PC-3 (cell line): ENCODE measurements around the gene KLF11. TPM values are rescaled to one million over a fixed set of nuclear protein-coding genes. Genes with fewer than 3 reads are reported as not detected.

Experiments
- ATAC-seq: fragments of 200-7000 bp; cut with Tn5 transposase; 2 replicates; pipeline ENCODE4 v1.9.1; 2020; ENCODE audit warnings: mild to moderate bottlenecking, moderate library complexity
- BruUV-seq: library from RNA; stranded (reverse); fragments of 400-500 nt; replicated peaks from 2 replicates; lab custom pipeline; 2021; lab: Mats Ljungman, UMichigan
- CTCF ChIA-PET: fragments of 300-600 bp; sonication (Branson Sonifier 250); formaldehyde crosslinking; loops from one replicate; lab custom pipeline; 2022; ENCODE audit warnings: antibody characterized with exemption; lab: Charles Lee
- POLR2A ChIA-PET: fragments of 300-600 bp; sonication (Branson Sonifier 250); formaldehyde crosslinking; loops from one replicate; lab custom pipeline; 2022; ENCODE audit warnings: antibody characterized with exemption; ENCODE audit not compliant: unreplicated experiment; lab: Charles Lee
- DNase-seq: peaks from one replicate; pipeline ENCODE4 v3.0.0-alpha.2; 2015
- H2AFZ ChIP-seq: fragments of 300-600 bp; sonication (generic); 2 replicates; pipeline ENCODE4 v1.6.0; 2016; ENCODE audit warnings: antibody characterized with exemption, low read length
- H3F3A ChIP-seq: fragments of 300-600 bp; sonication (generic); one replicate; pipeline ENCODE4 v1.6.0; 2017; ENCODE audit warnings: antibody characterized with exemption, low read length, control low read depth, mild to moderate bottlenecking; ENCODE audit not compliant: unreplicated experiment
- H3K27ac ChIP-seq: fragments of 300-600 bp; sonication (generic); 2 replicates; pipeline ENCODE4 v1.5.1; 2016; ENCODE audit warnings: mild to moderate bottlenecking, low read length
- H3K27me3 ChIP-seq: fragments of 300-600 bp; sonication (generic); 2 replicates; pipeline ENCODE4 v1.6.1; 2016; ENCODE audit warnings: low read length, mixed read lengths
- H3K36me3 ChIP-seq: fragments of 300-600 bp; sonication (generic); 2 replicates; pipeline ENCODE4 v1.6.1; 2016; ENCODE audit warnings: low read depth, mixed run types, low read length, mixed read lengths
- H3K4me1 ChIP-seq: fragments of 300-600 bp; sonication (generic); 2 replicates; pipeline ENCODE4 v1.5.1; 2016; ENCODE audit warnings: low read length; ENCODE audit not compliant: insufficient read depth
- H3K4me2 ChIP-seq: fragments of 300-600 bp; sonication (generic); 2 replicates; pipeline ENCODE4 v1.6.0; 2016; ENCODE audit warnings: low read length
- H3K4me3 ChIP-seq: fragments of 300-600 bp; sonication (generic); 2 replicates; pipeline ENCODE4 v1.5.1; 2016; ENCODE audit warnings: mild to moderate bottlenecking, low read length, mixed read lengths
- H3K79me2 ChIP-seq: fragments of 300-600 bp; sonication (generic); 2 replicates; pipeline ENCODE4 v1.6.1; 2017; ENCODE audit warnings: low read length, mixed read lengths
- H3K9ac ChIP-seq: fragments of 300-600 bp; sonication (generic); 2 replicates; pipeline ENCODE4 v1.6.0; 2016; ENCODE audit warnings: mild to moderate bottlenecking, low read length
- H3K9me2 ChIP-seq: fragments of 300-600 bp; sonication (generic); replicated peaks from 2 replicates; pipeline ENCODE4 v1.6.1; 2016; ENCODE audit warnings: mixed run types, low read length, mixed read lengths
- H3K9me3 ChIP-seq: fragments of 300-600 bp; sonication (generic); 2 replicates; pipeline ENCODE4 v1.6.1; 2016; ENCODE audit warnings: low read length, mixed read lengths
- H4K20me1 ChIP-seq: fragments of 300-600 bp; sonication (generic); 2 replicates; pipeline ENCODE4 v1.6.1; 2016; ENCODE audit warnings: low read length, mixed read lengths
- CTCF ChIP-seq: fragments of 300-600 bp; sonication (generic); conservative IDR thresholded peaks from 2 replicates; pipeline ENCODE4 v1.5.1; 2017; ENCODE audit warnings: antibody characterized with exemption, low read depth, mild to moderate bottlenecking, low read length
- EZH2 ChIP-seq: fragments of 300-600 bp; sonication (generic); IDR thresholded peaks from one replicate; pipeline ENCODE4 v1.6.1; 2017; ENCODE audit warnings: antibody characterized with exemption, mild to moderate bottlenecking, low read length; ENCODE audit not compliant: unreplicated experiment
- EZH2phosphoT487 ChIP-seq: fragments of 300-600 bp; sonication (generic); IDR thresholded peaks from 2 replicates; pipeline ENCODE4 v1.6.1; 2018; ENCODE audit warnings: mild to moderate bottlenecking, antibody characterized with exemption, low read length, borderline replicate concordance
- intact Hi-C: fragments of 100-400 bp; cut with micrococcal nuclease; formaldehyde crosslinking; loops from 2 replicates; pipeline ENCODE4 v1.9.0; 2023
- total RNA-seq: library from RNA; depleted of rRNA; stranded (reverse); fragments of >200 nt; gene quantifications from 2 replicates; pipeline ENCODE4 v1.2.3, GENCODE V29; 2014

Gene KLF11
- total RNA-seq, 1 experiment from 2014 or later, result 13.4 TPM

GRCh38 chr2:10054976-10055375 lies 11.6 kb downstream of the KLF11 start:
- Histone ChIP-seq H3K27me3 (no peaks in the 10 kb centered on the region), H3K4me3 (no peak overlapping the region), H3K4me2 (no peak overlapping the region), H3K36me3 (peaks cover 16% of the 10 kb centered on the region), H3K9me3 (no peaks in the 10 kb centered on the region), H4K20me1 (no peaks in the 10 kb centered on the region), H3K9ac (no peak overlapping the region), H3K27ac (no peak overlapping the region), H3K9me2 (no peaks in the 10 kb centered on the region), H3F3A (no peaks in the 10 kb centered on the region), H3K4me1 (no peaks in the 10 kb centered on the region), H3K79me2 (no peaks in the 10 kb centered on the region), H2AFZ (no peak overlapping the region)
- no peak for TF ChIP-seq EZH2phosphoT487
- TF ChIP-seq CTCF, result no peak
- no peak for TF ChIP-seq EZH2
- DNase-seq (no peak), ATAC-seq (no peak)
- intact Hi-C loops, result no loop called here
- ChIA-PET POLR2A (no interaction called here), CTCF (no interaction called here)
- no TSS peak for BruUV-seq

- H3K27me3 ChIP-seq, result no peaks in the 10 kb centered on the region
- H3K9ac ChIP-seq, result no peak overlapping the region
- no peak overlapping the region for H3K4me3 ChIP-seq
- BruUV-seq, result no TSS peak
- H3K9me3 ChIP-seq, result no peaks in the 10 kb centered on the region
- no peak overlapping the region for H2AFZ ChIP-seq
- POLR2A ChIA-PET, result interaction anchor here (0.6 kb wide), 1 partner anchor 1807 kb away, joined by 3 read pairs; no protein-coding TSS in a partner anchor
- H3K4me2 ChIP-seq, result no peak overlapping the region
- no peaks in the 10 kb centered on the region for H3K4me1 ChIP-seq
- CTCF ChIA-PET, result no interaction called here
- H3K79me2 ChIP-seq, result no peaks in the 10 kb centered on the region
- TF ChIP-seq CTCF (no peak), EZH2 (no peak), EZH2phosphoT487 (no peak)
- intact Hi-C loops, result no loop called here
- DNase-seq (no peak), ATAC-seq (no peak)
- H4K20me1 ChIP-seq, result no peaks in the 10 kb centered on the region
- peaks cover 16% of the 10 kb centered on the region for H3K36me3 ChIP-seq
- no peaks in the 10 kb centered on the region for H3F3A ChIP-seq
- H3K27ac ChIP-seq, result no peak overlapping the region
- H3K9me2 ChIP-seq, result no peaks in the 10 kb centered on the region
Measured at GRCh38 chr2:10056439-10056838, 13.1 kb downstream of the KLF11 start.

- Histone ChIP-seq H3K79me2 (no peaks in the 10 kb centered on the region), H3K36me3 (peaks cover 10% of the 10 kb centered on the region), H3K4me1 (no peaks in the 10 kb centered on the region), H3K4me2 (no peak overlapping the region), H3F3A (no peaks in the 10 kb centered on the region), H2AFZ (no peak overlapping the region), H3K27ac (no peak overlapping the region), H3K9ac (no peak overlapping the region), H3K9me2 (no peaks in the 10 kb centered on the region), H3K4me3 (no peak overlapping the region), H3K9me3 (no peaks in the 10 kb centered on the region), H3K27me3 (no peaks in the 10 kb centered on the region), H4K20me1 (no peaks in the 10 kb centered on the region)
- TF ChIP-seq EZH2 (no peak), EZH2phosphoT487 (no peak), CTCF (no peak)
- ChIA-PET CTCF (interaction anchor here (0.6 to 1.1 kb wide), 2 partner anchors 186 to 287 kb away, joined by 3 read pairs; no protein-coding TSS in a partner anchor), POLR2A (interaction anchor here (0.6 kb wide), 1 partner anchor 1806 kb away, joined by 3 read pairs; no protein-coding TSS in a partner anchor)
- intact Hi-C loops, result no loop called here
- BruUV-seq, result no TSS peak
- ATAC-seq (no peak; the same call in 1 of the 2 replicates), DNase-seq (no peak)
Measured at GRCh38 chr2:10057231-10058107, 14.1 kb downstream of the KLF11 start.
